Measurements from ENCODE around the gene RNF207.

- TF ChIP-seq EZH2phosphoT487 (IDR thresholded peaks at IDR 0.05; ENCODE audit: borderline replicate concordance, low read length) (no peak), CTCF (conservative IDR thresholded peaks at IDR 0.05; ENCODE audit: low read depth, low read length) (peak; percentile 89), EZH2 (IDR thresholded peaks at IDR 0.05; ENCODE audit: low read length, unreplicated experiment) (no peak)
Observed at GRCh38 chr1:6171548-6172124, 34.3 kb upstream of the RNF207 start.

Data from PC-3 (cell line).